ENCODE results near the gene KLHDC7B. TPM values are rescaled to one million over a fixed set of nuclear protein-coding genes. Genes with fewer than 3 reads are reported as not detected.

Gene KLHDC7B
- total RNA-seq, 1 donor from 2014 or later, result 5.2 TPM

DNA sequence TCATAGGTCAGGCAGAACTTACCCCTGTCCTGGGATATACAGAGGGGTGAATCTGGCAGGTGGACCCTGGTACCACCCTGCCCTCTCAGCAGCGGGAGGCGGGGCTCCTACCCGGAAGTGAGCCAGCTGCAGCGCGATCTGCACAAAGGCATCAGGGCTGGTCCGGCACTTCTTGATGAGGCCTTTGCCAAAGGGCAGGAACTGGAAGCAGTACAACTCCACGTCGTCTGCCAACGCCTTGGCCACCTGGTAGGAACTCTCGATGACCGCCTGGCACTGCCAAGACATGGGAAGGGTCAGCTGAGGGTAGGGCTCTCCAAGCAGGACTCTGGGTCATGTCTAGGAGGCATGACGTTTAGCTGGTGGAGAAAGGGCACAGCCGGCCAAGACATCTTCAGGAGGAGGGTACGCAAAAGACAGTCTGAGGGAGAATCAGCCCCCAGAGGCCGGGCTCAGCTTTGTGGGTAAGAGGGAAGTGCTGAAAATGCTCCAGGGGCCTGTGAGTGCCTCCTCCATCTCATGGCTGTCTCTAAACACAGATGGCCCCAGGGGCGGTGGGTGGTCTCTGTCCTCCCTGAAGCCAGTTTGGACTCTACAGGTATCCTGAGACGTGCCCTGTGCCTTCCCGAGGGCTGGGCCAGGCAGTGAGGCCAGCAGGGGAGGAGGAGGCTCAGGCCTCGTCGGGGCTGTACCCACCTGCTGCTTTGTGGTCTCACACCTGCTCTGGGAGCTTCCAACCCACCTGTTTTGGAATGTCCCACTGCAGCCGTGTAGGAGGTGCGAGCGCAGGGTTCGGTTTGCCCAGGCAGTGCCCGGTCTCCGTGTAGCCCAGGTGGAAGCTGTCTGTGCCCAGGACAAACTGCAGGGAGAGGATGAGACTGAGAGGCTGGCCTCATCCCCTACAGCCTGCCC is 25.8 kb downstream of the KLHDC7B start:
- intact Hi-C loops (cut with micrococcal nuclease), result no loop called here
- POLR2A ChIA-PET, result interaction anchor here (1.2 to 1.3 kb wide), 2 partner anchors 8 to 42 kb away, joined by 3 to 4 read pairs; partner anchors contain the start of genes SYCE3 and TYMP
- no peak for TF ChIP-seq CTCF (IDR thresholded peaks at IDR 0.05)
- CTCF ChIA-PET, result no interaction called here
- Mint-ChIP-seq H3K9me3 (no peaks in the 10 kb centered on the region), H3K27me3 (no peaks in the 10 kb centered on the region), H3K36me3 (ENCODE audit: low read depth) (peaks cover 23% of the 10 kb centered on the region), H3K4me3 (no peak overlapping the region), H3K27ac (no peak overlapping the region), H3K4me1 (peaks cover 10% of the 10 kb centered on the region)
- ATAC-seq (ENCODE audit: low read depth) (no peak), DNase-seq (no peak)

DNA sequence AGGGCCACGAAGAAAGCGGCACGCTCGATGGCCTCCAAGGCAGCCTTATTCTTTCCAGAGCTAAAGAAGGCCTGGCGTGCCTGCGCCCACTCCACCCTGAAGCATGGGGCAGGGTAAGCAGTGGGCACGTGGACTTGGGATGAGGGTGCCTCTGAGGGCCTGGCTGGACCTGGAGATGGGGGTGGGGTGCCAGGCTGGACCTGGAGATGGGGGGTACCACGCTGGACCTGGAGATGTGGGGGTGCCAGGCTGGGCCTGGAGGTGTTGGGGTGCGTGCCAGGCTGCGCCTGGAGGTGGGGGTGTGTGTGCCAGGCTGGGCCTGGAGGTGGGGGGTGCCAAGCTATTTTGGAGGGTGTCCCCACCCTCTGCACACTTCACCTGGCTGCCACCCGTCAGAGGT is 27.3 kb downstream of the KLHDC7B start:
- intact Hi-C loops (cut with micrococcal nuclease), result no loop called here
- ATAC-seq (ENCODE audit: low read depth) (no peak), DNase-seq (no peak)
- CTCF ChIA-PET, result no interaction called here
- Mint-ChIP-seq H3K36me3 (ENCODE audit: low read depth) (peaks cover 23% of the 10 kb centered on the region), H3K27ac (no peak overlapping the region), H3K27me3 (no peaks in the 10 kb centered on the region), H3K4me1 (peaks cover 11% of the 10 kb centered on the region), H3K9me3 (no peaks in the 10 kb centered on the region), H3K4me3 (no peak overlapping the region)
- POLR2A ChIA-PET, result no interaction called here
- no peak for TF ChIP-seq CTCF (IDR thresholded peaks at IDR 0.05)

DNA sequence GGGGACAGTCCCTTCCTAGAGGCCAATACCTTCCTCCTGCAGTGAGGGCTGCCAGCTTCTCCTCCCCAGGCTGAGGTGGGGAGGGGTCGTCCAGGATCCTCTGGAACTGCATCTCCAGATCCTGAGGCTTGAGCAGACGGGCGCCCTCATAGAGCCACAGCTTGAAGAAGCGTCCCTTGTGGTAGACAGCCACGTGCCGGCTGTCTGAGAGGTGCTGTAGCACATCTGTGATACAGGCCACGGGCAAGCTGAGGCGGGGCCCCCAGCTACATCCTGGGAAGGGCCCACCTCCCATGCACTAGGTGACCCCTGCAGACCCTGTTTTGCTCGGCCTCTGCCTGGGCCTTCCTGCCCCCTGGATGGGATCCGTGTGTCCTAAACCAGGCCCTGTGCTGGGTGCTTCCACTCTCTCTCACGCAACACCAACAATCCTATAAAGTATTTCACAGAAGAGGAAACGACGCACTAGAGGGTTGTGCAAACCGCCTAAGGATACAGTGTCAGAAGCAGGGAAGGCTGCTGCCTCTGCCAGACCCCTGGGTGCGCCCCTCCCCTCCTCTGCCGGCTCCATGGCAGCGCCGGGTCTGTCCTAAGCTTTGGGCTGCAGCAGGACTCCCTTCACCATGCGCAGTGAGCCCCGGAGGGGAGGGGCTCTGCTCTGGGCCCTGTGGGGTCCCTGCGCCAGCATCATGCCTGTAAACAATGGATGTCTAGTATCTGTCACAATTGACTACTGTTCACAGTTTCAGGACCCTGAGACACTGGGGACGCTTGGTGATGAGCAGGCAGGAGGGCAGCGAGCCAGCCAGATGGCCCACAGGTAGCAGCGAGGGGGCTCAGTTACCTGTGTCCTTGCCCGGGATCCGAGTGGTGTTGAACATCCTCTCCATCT is 28.0 kb downstream of the KLHDC7B start:
- intact Hi-C loops (cut with micrococcal nuclease), result no loop called here
- H3K36me3 Mint-ChIP-seq (ENCODE audit: low read depth), result peaks cover 21% of the 10 kb centered on the region
- ChIA-PET POLR2A (no interaction called here), CTCF (no interaction called here)
- no peak overlapping the region for H3K27ac Mint-ChIP-seq
- peaks cover 11% of the 10 kb centered on the region for H3K4me1 Mint-ChIP-seq
- ATAC-seq (ENCODE audit: low read depth) (no peak), DNase-seq (no peak)
- no peaks in the 10 kb centered on the region for H3K9me3 Mint-ChIP-seq
- no peak overlapping the region for H3K4me3 Mint-ChIP-seq
- no peak for TF ChIP-seq CTCF (IDR thresholded peaks at IDR 0.05)
- no peaks in the 10 kb centered on the region for H3K27me3 Mint-ChIP-seq

GRCh38 chr22:50574383-50574755 is 28.7 kb downstream of the KLHDC7B start:
- no peak for TF ChIP-seq CTCF (IDR thresholded peaks at IDR 0.05)
- DNase-seq (no peak), ATAC-seq (ENCODE audit: low read depth) (no peak)
- intact Hi-C loops (cut with micrococcal nuclease), result no loop called here
- no peak overlapping the region for H3K4me3 Mint-ChIP-seq
- H3K36me3 Mint-ChIP-seq (ENCODE audit: low read depth), result peaks cover 17% of the 10 kb centered on the region
- H3K27me3 Mint-ChIP-seq, result no peaks in the 10 kb centered on the region
- H3K9me3 Mint-ChIP-seq, result no peaks in the 10 kb centered on the region
- peaks cover 11% of the 10 kb centered on the region for H3K4me1 Mint-ChIP-seq
- ChIA-PET CTCF (no interaction called here), POLR2A (interaction anchor here (0.6 to 0.9 kb wide), 3 partner anchors 11 to 74 kb away, joined by 3 read pairs; no protein-coding TSS in a partner anchor)
- no peak overlapping the region for H3K27ac Mint-ChIP-seq
